Measurements from ENCODE around the gene STPG2. TPM values are rescaled to one million over a fixed set of nuclear protein-coding genes. Genes with fewer than 3 reads are reported as not detected.

Gene STPG2
- total and polyA plus RNA-seq, 2 of the 4 experiments (the other 2 are of a cell fraction), result not detected

- WGBS, 2 experiments (ENCODE audit: extremely low coverage in 2 of 2, insufficient read length in 1 of 2), result no CpG with 5 or more reads among the region's 1 CpG
- H3K56ac ChIP-seq (ENCODE audit: extremely low read depth, insufficient read depth, low read length), result no peak overlapping the region
- no peak overlapping the region for H3K4me2 ChIP-seq (ENCODE audit: low read depth, low read length)
- no peaks in the 10 kb centered on the region for H4K20me1 ChIP-seq (ENCODE audit: insufficient read depth, low read length)
- no peak overlapping the region for H4K5ac ChIP-seq (ENCODE audit: low read depth, low read length)
- H2BK120ac ChIP-seq (ENCODE audit: low read depth, low read length), result no peak overlapping the region
- ATAC-seq (ENCODE audit: low read depth) (no peak), DNase-seq (no peak)
- intact Hi-C loops (cut with micrococcal nuclease), result no loop called here
- CTCF ChIA-PET, result no interaction called here
- no peak overlapping the region for H3K18ac ChIP-seq (ENCODE audit: low read depth, low read length)
- no peak overlapping the region for H3K14ac ChIP-seq (replicated peaks; ENCODE audit: low read depth, low read length)
- no peaks in the 10 kb centered on the region for H3K27me3 ChIP-seq (ENCODE audit: control insufficient read depth, insufficient read depth, low read length)
- no peak overlapping the region for H2AFZ ChIP-seq (replicated peaks; ENCODE audit: low read length, poor library complexity)
- no peak overlapping the region for H3K4me3 ChIP-seq (ENCODE audit: insufficient read depth, low read depth, low read length)
- H3K9ac ChIP-seq (ENCODE audit: low read depth, low read length), result no peak overlapping the region
- dilution Hi-C loops (cut with HindIII; ENCODE audit: low sequenced_read_pairs, unreplicated experiment), result no loop called here
- H3K27ac ChIP-seq (ENCODE audit: insufficient read depth, low read length), result no peak overlapping the region
- no TSS peak for BruUV-seq (replicated peaks)
- H2BK20ac ChIP-seq (ENCODE audit: low read depth, low read length), result no peak overlapping the region
- H3K36me3 ChIP-seq (ENCODE audit: control insufficient read depth, insufficient read depth, low read length), result no peaks in the 10 kb centered on the region
- H3K9me3 ChIP-seq (ENCODE audit: control insufficient read depth, insufficient read depth, low read length), result no peaks in the 10 kb centered on the region
- H3K4ac ChIP-seq (ENCODE audit: low read depth, low read length), result no peak overlapping the region
- no peaks in the 10 kb centered on the region for H3K79me1 ChIP-seq (ENCODE audit: low read depth in 1 of 2, low read length in 2 of 2)
- in situ Hi-C loops (cut with MboI; ENCODE audit: low sequenced_read_pairs), result no loop called here
- H2BK5ac ChIP-seq (ENCODE audit: low read depth, low read length, poor library complexity, severe bottlenecking), result no peak overlapping the region
- H3K4me1 ChIP-seq (ENCODE audit: control insufficient read depth, insufficient read depth, low read length), result no peaks in the 10 kb centered on the region
- H3K9me1 ChIP-seq (ENCODE audit: insufficient read depth, low read length), result no peaks in the 10 kb centered on the region
- H2AK5ac ChIP-seq (ENCODE audit: low read depth, low read length), result no peak overlapping the region
- no peak overlapping the region for H3K23ac ChIP-seq (ENCODE audit: low read depth, low read length)
- H2AK9ac ChIP-seq (replicated peaks; ENCODE audit: low read depth, low read length, poor library complexity), result no peak overlapping the region
- TF ChIP-seq RAD21 (IDR thresholded peaks at IDR 0.05; ENCODE audit: low read length) (no peak), MAZ (IDR thresholded peaks at IDR 0.05; ENCODE audit: borderline replicate concordance, low read depth, low read length) (no peak), CHD1 (IDR thresholded peaks at IDR 0.05; ENCODE audit: low read depth, low read length) (no peak), BHLHE40 (IDR thresholded peaks at IDR 0.05; ENCODE audit: low read depth, low read length) (no peak), RCOR1 (IDR thresholded peaks at IDR 0.05; ENCODE audit: insufficient replicate concordance, low read length) (no peak), MXI1 (IDR thresholded peaks at IDR 0.05; ENCODE audit: borderline replicate concordance, low read depth, low read length) (no peak), NFE2L2 (IDR thresholded peaks at IDR 0.05; ENCODE audit: low read depth, low read length) (no peak), CEBPB (IDR thresholded peaks at IDR 0.05; ENCODE audit: low read depth, low read length) (no peak), MAFK (IDR thresholded peaks at IDR 0.05; ENCODE audit: low read depth, low read length) (no peak), POLR2A (IDR thresholded peaks at IDR 0.05; ENCODE audit: low read depth, low read length) (no peak), CTCF (conservative IDR thresholded peaks at IDR 0.05; ENCODE audit: low read depth, low read length) (no peak), RFX5 (IDR thresholded peaks at IDR 0.05; ENCODE audit: low read depth, low read length) (no peak), FOS (IDR thresholded peaks at IDR 0.05; ENCODE audit: low read depth, low read length) (no peak), SMC3 (IDR thresholded peaks at IDR 0.05; ENCODE audit: low read depth, low read length) (no peak)
- TF ChIP-seq, protein P1, sequence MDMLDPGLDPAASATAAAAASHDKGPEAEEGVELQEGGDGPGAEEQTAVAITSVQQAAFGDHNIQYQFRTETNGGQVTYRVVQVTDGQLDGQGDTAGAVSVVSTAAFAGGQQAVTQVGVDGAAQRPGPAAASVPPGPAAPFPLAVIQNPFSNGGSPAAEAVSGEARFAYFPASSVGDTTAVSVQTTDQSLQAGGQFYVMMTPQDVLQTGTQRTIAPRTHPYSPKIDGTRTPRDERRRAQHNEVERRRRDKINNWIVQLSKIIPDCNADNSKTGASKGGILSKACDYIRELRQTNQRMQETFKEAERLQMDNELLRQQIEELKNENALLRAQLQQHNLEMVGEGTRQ (IDR thresholded peaks at IDR 0.05; ENCODE audit: low read depth, low read length), result no peak
- TF ChIP-seq, protein P2, sequence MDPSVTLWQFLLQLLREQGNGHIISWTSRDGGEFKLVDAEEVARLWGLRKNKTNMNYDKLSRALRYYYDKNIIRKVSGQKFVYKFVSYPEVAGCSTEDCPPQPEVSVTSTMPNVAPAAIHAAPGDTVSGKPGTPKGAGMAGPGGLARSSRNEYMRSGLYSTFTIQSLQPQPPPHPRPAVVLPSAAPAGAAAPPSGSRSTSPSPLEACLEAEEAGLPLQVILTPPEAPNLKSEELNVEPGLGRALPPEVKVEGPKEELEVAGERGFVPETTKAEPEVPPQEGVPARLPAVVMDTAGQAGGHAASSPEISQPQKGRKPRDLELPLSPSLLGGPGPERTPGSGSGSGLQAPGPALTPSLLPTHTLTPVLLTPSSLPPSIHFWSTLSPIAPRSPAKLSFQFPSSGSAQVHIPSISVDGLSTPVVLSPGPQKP (IDR thresholded peaks at IDR 0.05; ENCODE audit: borderline replicate concordance, low read depth, low read length), result no peak
- no peak overlapping the region for H4K91ac ChIP-seq (ENCODE audit: insufficient read depth, low read depth, low read length)
- H2BK15ac ChIP-seq (ENCODE audit: low read depth, low read length), result no peak overlapping the region
- POLR2A ChIA-PET (ENCODE audit: unreplicated experiment), result interaction anchor here (0.6 kb wide), 1 partner anchor 11 kb away, joined by 4 read pairs; no protein-coding TSS in a partner anchor
- H4K8ac ChIP-seq (ENCODE audit: low read depth in 2 of 2, low read length in 2 of 2), result no peak overlapping the region
Observed at GRCh38 chr4:97639961-97640360, 503.3 kb downstream of the STPG2 start.
